SHP77 treated with DMSO at 0.1 percent for 48 hours (cell line): ENCODE results near the gene GOLPH3L.
"Not testable (repeated sequence)": the region's sequence is repeated elsewhere in the genome, so short reads cannot be mapped to it uniquely, and the experiment has no call there.

Experiments
- DNase-seq: peaks from one replicate; lab custom pipeline; 2025; lab: John Stamatoyannopoulos, UW

The GOLPH3L gene

GRCh38 chr1:150657064-150657463, 39.9 kb downstream of the GOLPH3L start:
- not testable (repeated sequence) for DNase-seq

- not testable (repeated sequence) for DNase-seq
Measured at GRCh38 chr1:150654635-150655034, 42.3 kb downstream of the GOLPH3L start.

- DNase-seq, result no peak
Measured at GRCh38 chr1:150650193-150650592, 46.8 kb downstream of the GOLPH3L start.

GRCh38 chr1:150649441-150650075, 47.4 kb downstream of the GOLPH3L start:
- DNase-seq, result no peak

- DNase-seq, result no peak
Measured at GRCh38 chr1:150642296-150642695, 54.7 kb downstream of the GOLPH3L start.

GRCh38 chr1:150641126-150641815, 55.7 kb downstream of the GOLPH3L start:
- not testable (repeated sequence) for DNase-seq

GRCh38 chr1:150638430-150638829, 58.5 kb downstream of the GOLPH3L start:
- DNase-seq, result not testable (repeated sequence)

- not testable (repeated sequence) for DNase-seq
Measured at GRCh38 chr1:150634839-150635622, 61.9 kb downstream of the GOLPH3L start.

GRCh38 chr1:150629115-150629928, 67.6 kb downstream of the GOLPH3L start, which contains the start of gene ENSA:
ENSA (minus strand) TSS chr1:150629612; CDS start chr1:150629470, 142 bp downstream.
- DNase-seq, result peak; percentile 100

- no peak for DNase-seq
Measured at GRCh38 chr1:150628766-150629114, 68.2 kb downstream of the GOLPH3L start.

- DNase-seq, result no peak
Measured at GRCh38 chr1:150627826-150628410, 69.0 kb downstream of the GOLPH3L start.

- DNase-seq, result no peak
Measured at GRCh38 chr1:150626150-150626549, 70.8 kb downstream of the GOLPH3L start.

- DNase-seq, result not testable (repeated sequence)
Measured at GRCh38 chr1:150624546-150624945, 72.4 kb downstream of the GOLPH3L start.

GRCh38 chr1:150624134-150624533, 72.8 kb downstream of the GOLPH3L start:
- not testable (repeated sequence) for DNase-seq

- no peak for DNase-seq
Measured at GRCh38 chr1:150622303-150622975, 74.5 kb downstream of the GOLPH3L start.

- peak; percentile 41 for DNase-seq
Measured at GRCh38 chr1:150621497-150622302, 75.3 kb downstream of the GOLPH3L start.

- no peak for DNase-seq
Measured at GRCh38 chr1:150620919-150621318, 76.0 kb downstream of the GOLPH3L start.

GRCh38 chr1:150619576-150620509, 77.1 kb downstream of the GOLPH3L start:
- no peak for DNase-seq
